K562 (cell line): ENCODE results near the gene GRB10.

ENCODE experiments used
- CTCF ChIP-seq, 3 experiments: IDR thresholded peaks in 2 of 3; conservative IDR thresholded peaks in 1 of 3; 2 replicates each; pipeline ENCODE4 v1.5.1; 2011 to 2012; ENCODE audit warnings: low read length in 3 of 3, mild to moderate bottlenecking in 3 of 3, control low read depth in 2 of 3, improper control_type of control experiment in 1 of 3, inconsistent platforms in 1 of 3, low read depth in 1 of 3, mixed read lengths in 1 of 3, moderate library complexity in 1 of 3; ENCODE audit not compliant: insufficient read depth in 2 of 3
- EP300 ChIP-seq: IDR thresholded peaks from 2 replicates; pipeline ENCODE4 v1.6.1; 2012; ENCODE audit warnings: low read length, improper control_type of control experiment
- GABPA ChIP-seq: fragments of 200-800 bp; sonication (Bioruptor generic); conservative IDR thresholded peaks from 2 replicates; pipeline ENCODE4 v1.6.1; 2016; ENCODE audit warnings: low read depth, missing genetic modification characterization, missing compliant biosample characterization
- KDM5B ChIP-seq: fragments of 200-600 bp; sonication (generic); IDR thresholded peaks from 2 replicates; pipeline ENCODE4 v1.6.1; 2012; ENCODE audit warnings: low read depth, mild to moderate bottlenecking, moderate library complexity, low read length, control low read depth, inconsistent platforms; ENCODE audit not compliant: insufficient replicate concordance
- MAZ ChIP-seq, 2 experiments: fragments of 450-650 bp in 1 of 2; sonication (generic) in 1 of 2; formaldehyde crosslinking; IDR thresholded peaks in 1 of 2; conservative IDR thresholded peaks in 1 of 2; 2 replicates each; pipeline versions ENCODE4 v1.4.0 to v1.5.0; 2020; ENCODE audit warnings: mild to moderate bottlenecking in 1 of 2, missing genetic modification reagents in 1 of 2
- NFE2L1 ChIP-seq: fragments of 450-650 bp; IDR thresholded peaks from 2 replicates; pipeline ENCODE4 v1.6.1; 2016; ENCODE audit warnings: missing genetic modification characterization, low read depth, mild to moderate bottlenecking, missing compliant biosample characterization, moderate library complexity, borderline replicate concordance
- POLR2A ChIP-seq: fragments of 450-650 bp; conservative IDR thresholded peaks from 2 replicates; pipeline ENCODE4 v1.6.1; 2016
- POLR2AphosphoS5 ChIP-seq: IDR thresholded peaks from 2 replicates; pipeline ENCODE4 v1.6.1; 2011; ENCODE audit warnings: mild to moderate bottlenecking, low read depth, low read length, moderate library complexity; ENCODE audit not compliant: control insufficient read depth, insufficient read depth
- ZNF282 ChIP-seq: sonication (generic); formaldehyde crosslinking; IDR thresholded peaks from 2 replicates; pipeline ENCODE4 v1.8.1; 2023; ENCODE audit warnings: missing genetic modification reagents

DNA sequence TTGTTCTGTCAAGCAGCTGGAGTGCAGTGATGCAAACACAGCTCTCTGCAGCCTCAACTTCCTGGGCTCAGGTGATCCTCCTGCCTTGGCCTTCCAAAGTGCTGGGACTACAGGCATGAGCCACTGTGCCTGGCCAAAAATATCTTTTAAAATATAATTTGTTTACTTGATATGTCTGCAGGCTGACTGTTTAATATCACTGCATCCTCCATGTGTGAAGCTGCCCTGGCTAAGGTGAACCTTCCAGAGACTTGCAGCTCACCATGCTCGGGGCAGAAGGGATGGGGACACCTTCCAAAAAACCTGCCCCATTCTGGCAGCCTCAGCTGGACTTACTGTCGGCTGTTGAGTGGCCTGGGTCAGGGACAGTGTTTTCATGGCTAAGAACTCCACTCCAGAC lies 159.9 kb downstream of the GRB10 start:
- TF ChIP-seq EP300, result no peak
- TF ChIP-seq POLR2AphosphoS5, result no peak
- no peak for TF ChIP-seq KDM5B
- no peak for TF ChIP-seq GABPA (tag)
- TF ChIP-seq MAZ (CRISPR knock-in tag; conservative IDR thresholded peaks at IDR 0.05 in 1 of 2, IDR thresholded peaks at IDR 0.05 in 1 of 2), result no peak
- TF ChIP-seq POLR2A, result no peak
- TF ChIP-seq ZNF282 (CRISPR knock-in tag), result no peak
- TF ChIP-seq NFE2L1 (tag), result no peak
- TF ChIP-seq CTCF (IDR thresholded peaks at IDR 0.05 in 2 of 3, conservative IDR thresholded peaks at IDR 0.05 in 1 of 3; ENCODE audit: insufficient read depth in 2 of 3, low read depth in 1 of 3, low read length in 3 of 3), result no peak
